Liver (tissue), 3 donors: ENCODE data around the gene MRGPRX1.
"Not testable (repeated sequence)": the region's sequence is repeated elsewhere in the genome, so short reads cannot be mapped to it uniquely, and the experiment has no call there.

Experiments
- ATF3 ChIP-seq: IDR thresholded peaks from 2 replicates; pipeline ENCODE4 v1.6.1; 2016; ENCODE audit warnings: antibody characterized with exemption
- EGR1 ChIP-seq, 2 donors: IDR thresholded peaks; 2 replicates each; pipeline ENCODE4 v1.6.1; 2016 to 2018; ENCODE audit warnings: antibody characterized with exemption in 2 of 2, low read depth in 2 of 2
- FOXA1 ChIP-seq: IDR thresholded peaks from 2 replicates; pipeline ENCODE4 v1.6.1; 2016; ENCODE audit warnings: antibody characterized with exemption
- JUND ChIP-seq, 2 donors: IDR thresholded peaks; 2 replicates each; pipeline ENCODE4 v1.6.1; 2016; ENCODE audit warnings: antibody characterized with exemption in 2 of 2
- MAX ChIP-seq: IDR thresholded peaks from 2 replicates; pipeline ENCODE4 v1.6.1; 2016; ENCODE audit warnings: antibody characterized with exemption
- NR2F2 ChIP-seq: IDR thresholded peaks from 2 replicates; pipeline ENCODE4 v1.6.1; 2016; ENCODE audit warnings: antibody characterized with exemption
- RAD21 ChIP-seq, 2 donors: IDR thresholded peaks; 2 replicates each; pipeline ENCODE4 v1.6.1; 2016; ENCODE audit warnings: antibody characterized with exemption in 2 of 2, mild to moderate bottlenecking in 2 of 2
- REST ChIP-seq: IDR thresholded peaks from 2 replicates; pipeline ENCODE4 v1.6.1; 2016; ENCODE audit warnings: antibody characterized with exemption, mild to moderate bottlenecking
- RXRA ChIP-seq, 2 donors: IDR thresholded peaks; 2 replicates each; pipeline ENCODE4 v1.6.1; 2017 to 2018; ENCODE audit warnings: antibody characterized with exemption in 2 of 2, mild to moderate bottlenecking in 1 of 2
- TAF1 ChIP-seq: conservative IDR thresholded peaks from 2 replicates; pipeline ENCODE4 v1.6.1; 2016; ENCODE audit warnings: antibody characterized with exemption, mild to moderate bottlenecking
- YY1 ChIP-seq: IDR thresholded peaks from 2 replicates; pipeline ENCODE4 v1.6.1; 2016; ENCODE audit warnings: antibody characterized with exemption, mild to moderate bottlenecking
- ZBTB33 ChIP-seq: IDR thresholded peaks from 2 replicates; pipeline ENCODE4 v1.6.1; 2016; ENCODE audit warnings: antibody characterized with exemption
- TF ChIP-seq, protein P1 (sequence below): fragments of 150-350 bp; IDR thresholded peaks from 2 replicates; pipeline ENCODE4 v1.5.1; 2017; ENCODE audit warnings: improper control_type of control experiment, low read depth, low read length; ENCODE audit not compliant: missing input control
- donor health status: healthy.
- donor health status: healthy.

GRCh38 chr11:18900151-18900611, 39.0 kb downstream of the MRGPRX1 start:
- TF ChIP-seq EGR1 (IDR thresholded peaks at IDR 0.05; ENCODE audit: low read depth in 2 of 2); RAD21 (IDR thresholded peaks at IDR 0.05); MAX; JUND (IDR thresholded peaks at IDR 0.05); REST; ATF3; ZBTB33; YY1; FOXA1; TAF1; RXRA (IDR thresholded peaks at IDR 0.05); NR2F2: not testable (repeated sequence)
- TF ChIP-seq, protein P1, sequence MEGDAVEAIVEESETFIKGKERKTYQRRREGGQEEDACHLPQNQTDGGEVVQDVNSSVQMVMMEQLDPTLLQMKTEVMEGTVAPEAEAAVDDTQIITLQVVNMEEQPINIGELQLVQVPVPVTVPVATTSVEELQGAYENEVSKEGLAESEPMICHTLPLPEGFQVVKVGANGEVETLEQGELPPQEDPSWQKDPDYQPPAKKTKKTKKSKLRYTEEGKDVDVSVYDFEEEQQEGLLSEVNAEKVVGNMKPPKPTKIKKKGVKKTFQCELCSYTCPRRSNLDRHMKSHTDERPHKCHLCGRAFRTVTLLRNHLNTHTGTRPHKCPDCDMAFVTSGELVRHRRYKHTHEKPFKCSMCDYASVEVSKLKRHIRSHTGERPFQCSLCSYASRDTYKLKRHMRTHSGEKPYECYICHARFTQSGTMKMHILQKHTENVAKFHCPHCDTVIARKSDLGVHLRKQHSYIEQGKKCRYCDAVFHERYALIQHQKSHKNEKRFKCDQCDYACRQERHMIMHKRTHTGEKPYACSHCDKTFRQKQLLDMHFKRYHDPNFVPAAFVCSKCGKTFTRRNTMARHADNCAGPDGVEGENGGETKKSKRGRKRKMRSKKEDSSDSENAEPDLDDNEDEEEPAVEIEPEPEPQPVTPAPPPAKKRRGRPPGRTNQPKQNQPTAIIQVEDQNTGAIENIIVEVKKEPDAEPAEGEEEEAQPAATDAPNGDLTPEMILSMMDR, result not testable (repeated sequence)
